Measurements from ENCODE around the gene NME5. TPM values are rescaled to one million over a fixed set of nuclear protein-coding genes. Genes with fewer than 3 reads are reported as not detected.

Gene NME5
- total and polyA plus RNA-seq, 9 of the 15 experiments (the other 6 are each of a cell fraction or from before 2014, with no cell fraction given), result not detected

- peak; percentile 18 for ATAC-seq
- BruUV-seq (replicated peaks), result TSS peak; percentile 68
- no peak for TF ChIP-seq ZNF445 (CRISPR knock-in tag; IDR thresholded peaks at IDR 0.05; ENCODE audit: low read depth)
- TF ChIP-seq CBX2 (IDR thresholded peaks at IDR 0.05; ENCODE audit: insufficient read depth, low read length, poor library complexity, severe bottlenecking), result no peak
- TF ChIP-seq NCOA4 (IDR thresholded peaks at IDR 0.05; ENCODE audit: partially characterized antibody), result no peak
- TF ChIP-seq E2F1 (CRISPR knock-in tag; IDR thresholded peaks at IDR 0.05), result peak; percentile 3; the same call in 1 of the 2 replicates
- TF ChIP-seq ELK3 (CRISPR knock-in tag; IDR thresholded peaks at IDR 0.05), result no peak
- TF ChIP-seq ZNF124 (CRISPR knock-in tag; IDR thresholded peaks at IDR 0.05), result no peak
- TF ChIP-seq ZFP1 (CRISPR knock-in tag; IDR thresholded peaks at IDR 0.05), result no peak
- peak in 1 of 2 experiments; percentile 44; a peak in 2 of 4 replicates for TF ChIP-seq MNT (conservative IDR thresholded peaks at IDR 0.05)
- TF ChIP-seq FOSL1 (tag; conservative IDR thresholded peaks at IDR 0.05), result no peak
- TF ChIP-seq CGGBP1 (CRISPR knock-in tag; IDR thresholded peaks at IDR 0.05), result no peak
- no peak for TF ChIP-seq ZNF512 (tag; IDR thresholded peaks at IDR 0.05)
- TF ChIP-seq HNRNPLL (IDR thresholded peaks at IDR 0.05; ENCODE audit: low read depth, low read length, poor library complexity, severe bottlenecking), result no peak
Measured at GRCh38 chr5:138179277-138179857, 40.1 kb upstream of the NME5 start.

More at GRCh38 chr5:138179277-138179857, 40.1 kb upstream of the NME5 start:
- WGBS (ENCODE audit: insufficient coverage, low coverage, missing lambda C conversion rate), result 1% methylated on average over 23 of the region's 23 CpGs
- peak overlapping the region; percentile 90 to 97 for H3K9ac ChIP-seq (ENCODE audit: insufficient read depth in 1 of 2, low read depth in 2 of 2, low read length in 2 of 2)
- H3K27ac ChIP-seq (ENCODE audit: extremely low read depth, low read depth, low read length), result peak overlapping the region; percentile 99
- peak overlapping the region; percentile 95 for H3K4me2 ChIP-seq (ENCODE audit: insufficient read depth, low read length)
- POLR2A ChIA-PET, result interaction anchor here (0.6 to 4.6 kb wide), 26 partner anchors 9 to 1561 kb away, joined by 3 to 34 read pairs (median 3); partner anchors contain the start of genes CDC23 and FAM53C
- in situ Hi-C loops (cut with MboI), result loop anchor here (25.0 kb wide), 1 partner anchor 233 kb away; no protein-coding TSS in a partner anchor
- H3K4me3 ChIP-seq, result peak overlapping the region; percentile 63
- peaks cover 60% of the 10 kb centered on the region for H3K36me3 ChIP-seq (ENCODE audit: control insufficient read depth, insufficient read depth, low read length)
- H3K79me2 ChIP-seq (ENCODE audit: control insufficient read depth, insufficient read depth, low read length), result peaks cover 53% of the 10 kb centered on the region
- H4K20me1 ChIP-seq (replicated peaks; ENCODE audit: control insufficient read depth, insufficient read depth, low read length), result no peaks in the 10 kb centered on the region
- H3K4me1 ChIP-seq (replicated peaks in 1 of 2; ENCODE audit: control insufficient read depth in 2 of 2, insufficient read depth in 2 of 2, low read length in 2 of 2), result peaks cover 0 to 5% of the 10 kb centered on the region in 2 experiments; a peak in 1 of 5 replicates
- H3K27me3 ChIP-seq (ENCODE audit: control insufficient read depth in 2 of 2, insufficient read depth in 2 of 2, low read length in 2 of 2), result no peaks in the 10 kb centered on the region
- peak overlapping the region; percentile 99 for H2AFZ ChIP-seq (ENCODE audit: low read depth, low read length)
- intact Hi-C loops (cut with micrococcal nuclease), result no loop called here
- peak in 2 of 4 experiments; percentile 22 to 34 for DNase-seq (ENCODE audit: extremely low read depth in 1 of 4, low spot score in 3 of 4)
- no peak for FAIRE-seq
- no peaks in the 10 kb centered on the region for H3K9me3 ChIP-seq (replicated peaks; ENCODE audit: control insufficient read depth, insufficient read depth, low read depth, low read length)
- CTCF ChIA-PET (ENCODE audit: low intra/inter-chr PET ratio), result interaction anchor here (0.5 to 2.2 kb wide), 5 partner anchors 42 to 325 kb away, joined by 3 to 10 read pairs (median 3); no protein-coding TSS in a partner anchor
- H3K9me1 ChIP-seq (ENCODE audit: control insufficient read depth, insufficient read depth, low read length), result no peaks in the 10 kb centered on the region
